ENCODE data around the gene SERINC2.

GRCh38 chr1:31410871-31411270, 2.1 kb upstream of the SERINC2 start:
- no peak for TF ChIP-seq CTCF (conservative IDR thresholded peaks at IDR 0.05; ENCODE audit: low read depth in 2 of 2)
- no peak for TF ChIP-seq ETS1 (IDR thresholded peaks at IDR 0.05)
- TF ChIP-seq POLR2AphosphoS5 (IDR thresholded peaks at IDR 0.05; ENCODE audit: low read depth) = no peak
- TF ChIP-seq EZH2 (IDR thresholded peaks at IDR 0.05; ENCODE audit: low read depth, unreplicated experiment) = no peak
- no peak for TF ChIP-seq CREB1 (CRISPR knock-in tag; IDR thresholded peaks at IDR 0.05; ENCODE audit: low read depth)
- no peak for TF ChIP-seq REST (IDR thresholded peaks at IDR 0.05; ENCODE audit: unreplicated experiment)
- no peak for TF ChIP-seq EZH2phosphoT487 (IDR thresholded peaks at IDR 0.05; ENCODE audit: unreplicated experiment)
- no peak for TF ChIP-seq JUNB (IDR thresholded peaks at IDR 0.05; ENCODE audit: unreplicated experiment)

Data from GM23338 (cell line).